NT2/D1 (cell line): ENCODE measurements around the gene PRKN.

ENCODE experiments used
- SUZ12 ChIP-seq: IDR thresholded peaks from 2 replicates; pipeline ENCODE4 v1.6.1; 2011; ENCODE audit not compliant: insufficient read length, insufficient read depth; ENCODE audit errors: extremely low read depth
- YY1 ChIP-seq: IDR thresholded peaks from 2 replicates; pipeline ENCODE4 v1.6.1; 2011; ENCODE audit not compliant: insufficient read length, insufficient read depth
- ZNF274 ChIP-seq: IDR thresholded peaks from 2 replicates; pipeline ENCODE4 v1.6.1; 2011; ENCODE audit warnings: mild to moderate bottlenecking, low read depth, low read length

- no peak for TF ChIP-seq ZNF274
- no peak for TF ChIP-seq YY1
- no peak for TF ChIP-seq SUZ12
Measured at GRCh38 chr6:161622779-161623178, 1104.8 kb downstream of the PRKN start.
